Stimulated activated naive CD4-positive, alpha-beta T cell treated with Interleukin-2 at 50 U/mL for 16 hours (primary cell): ENCODE results near the gene NTSR1.

Experiments
- DNase-seq: peaks from one replicate; lab custom pipeline; 2025; lab: John Stamatoyannopoulos, UW

Gene NTSR1

DNA sequence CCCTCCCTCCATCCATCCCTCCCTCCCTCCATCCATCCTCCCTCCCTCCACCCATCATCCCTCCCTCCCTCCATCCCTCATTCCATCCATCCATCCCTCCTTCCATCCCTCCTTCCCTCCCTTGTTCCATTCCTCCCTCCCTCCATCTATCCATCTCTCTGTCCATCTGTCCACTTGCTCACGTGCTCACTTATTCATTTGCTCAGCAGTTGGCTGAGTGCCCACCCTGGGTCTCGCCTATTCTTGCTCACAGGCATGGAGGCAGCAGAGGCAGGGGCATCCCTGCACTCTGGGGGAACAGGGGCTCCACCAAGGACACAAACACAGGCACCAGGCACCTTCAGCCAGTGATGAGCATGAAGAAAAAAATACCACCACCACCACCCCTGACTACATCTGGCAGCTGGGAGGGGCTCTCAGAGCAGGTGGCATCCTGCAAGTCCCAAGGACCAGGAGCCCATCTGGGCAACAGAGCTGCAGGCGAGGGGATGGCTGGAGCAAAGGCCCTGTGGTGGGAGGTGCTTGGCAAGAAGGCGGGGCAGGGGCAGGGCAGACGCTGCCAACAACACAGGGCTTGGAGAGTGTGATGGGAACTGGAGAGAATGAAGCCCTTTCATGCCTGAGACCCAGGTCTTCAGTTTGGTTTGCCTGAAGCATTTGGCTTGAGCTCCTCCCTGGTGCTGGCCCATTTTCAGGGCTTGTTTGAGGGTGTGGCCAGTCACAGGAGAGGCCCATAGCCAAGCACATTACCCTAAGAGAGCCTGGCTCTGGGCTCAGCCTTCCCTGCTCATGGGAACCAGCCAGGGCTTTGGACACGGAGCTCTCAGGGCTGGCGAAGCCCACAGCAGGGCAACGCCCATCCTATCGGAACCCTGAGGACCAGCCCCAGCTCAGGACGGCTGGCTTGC, 47.4 kb downstream of the NTSR1 start:
- DNase-seq = no peak

DNA sequence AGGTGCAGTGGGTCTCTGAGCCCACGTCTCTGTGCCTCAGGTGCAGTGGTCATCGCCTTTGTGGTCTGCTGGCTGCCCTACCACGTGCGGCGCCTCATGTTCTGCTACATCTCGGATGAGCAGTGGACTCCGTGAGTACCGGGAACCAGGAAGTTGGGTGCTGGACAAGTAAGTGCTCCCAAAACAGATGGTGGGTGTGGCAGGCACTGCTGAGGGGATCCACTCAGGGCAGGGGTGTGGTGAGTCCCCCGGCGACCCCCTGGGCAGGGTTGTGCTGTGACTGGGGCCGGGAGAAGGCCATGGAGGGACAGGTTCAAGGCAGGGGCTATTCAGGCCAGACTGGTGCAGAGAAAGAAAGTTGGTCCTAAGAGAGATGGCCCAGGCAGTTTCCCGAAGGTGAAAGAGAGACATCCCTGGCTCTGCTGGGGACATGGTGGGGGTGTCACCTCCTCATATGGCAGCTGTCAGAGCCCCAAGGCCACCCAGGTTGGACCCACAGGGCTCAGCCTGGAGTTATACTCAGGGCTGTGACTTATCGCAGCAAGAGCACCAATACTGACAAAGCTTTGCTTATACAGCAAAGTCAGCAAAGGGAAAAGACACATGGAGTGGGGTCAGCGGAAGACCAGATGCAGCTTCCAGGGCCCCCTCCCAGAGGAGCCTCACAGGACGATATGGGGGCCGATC, 49.7 kb downstream of the NTSR1 start:
- DNase-seq = no peak

DNA sequence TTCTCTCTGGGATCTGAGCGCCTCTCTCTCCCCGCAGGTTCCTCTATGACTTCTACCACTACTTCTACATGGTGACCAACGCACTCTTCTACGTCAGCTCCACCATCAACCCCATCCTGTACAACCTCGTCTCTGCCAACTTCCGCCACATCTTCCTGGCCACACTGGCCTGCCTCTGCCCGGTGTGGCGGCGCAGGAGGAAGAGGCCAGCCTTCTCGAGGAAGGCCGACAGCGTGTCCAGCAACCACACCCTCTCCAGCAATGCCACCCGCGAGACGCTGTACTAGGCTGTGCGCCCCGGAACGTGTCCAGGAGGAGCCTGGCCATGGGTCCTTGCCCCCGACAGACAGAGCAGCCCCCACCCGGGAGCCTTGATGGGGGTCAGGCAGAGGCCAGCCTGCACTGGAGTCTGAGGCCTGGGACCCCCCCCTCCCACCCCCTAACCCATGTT, 51.4 kb downstream of the NTSR1 start:
- DNase-seq = no peak

DNA sequence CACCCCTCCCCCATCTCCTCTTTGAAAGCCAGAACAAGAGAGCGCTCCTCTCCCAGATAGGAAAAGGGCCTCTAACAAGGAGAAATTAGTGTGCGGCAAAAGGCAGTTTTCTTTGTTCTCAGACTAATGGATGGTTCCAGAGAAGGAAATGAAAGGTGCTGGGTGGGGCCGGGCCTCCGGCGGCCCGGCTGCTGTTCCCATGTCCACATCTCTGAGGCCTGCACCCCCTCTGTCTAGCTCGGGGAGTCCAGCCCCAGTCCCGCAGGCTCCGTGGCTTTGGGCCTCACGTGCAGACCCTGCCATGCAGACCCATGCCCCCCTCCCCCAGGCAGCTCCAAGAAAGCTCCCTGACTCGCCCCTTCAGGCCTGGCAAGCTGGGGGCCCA, 51.8 kb downstream of the NTSR1 start:
- DNase-seq = no peak

DNA sequence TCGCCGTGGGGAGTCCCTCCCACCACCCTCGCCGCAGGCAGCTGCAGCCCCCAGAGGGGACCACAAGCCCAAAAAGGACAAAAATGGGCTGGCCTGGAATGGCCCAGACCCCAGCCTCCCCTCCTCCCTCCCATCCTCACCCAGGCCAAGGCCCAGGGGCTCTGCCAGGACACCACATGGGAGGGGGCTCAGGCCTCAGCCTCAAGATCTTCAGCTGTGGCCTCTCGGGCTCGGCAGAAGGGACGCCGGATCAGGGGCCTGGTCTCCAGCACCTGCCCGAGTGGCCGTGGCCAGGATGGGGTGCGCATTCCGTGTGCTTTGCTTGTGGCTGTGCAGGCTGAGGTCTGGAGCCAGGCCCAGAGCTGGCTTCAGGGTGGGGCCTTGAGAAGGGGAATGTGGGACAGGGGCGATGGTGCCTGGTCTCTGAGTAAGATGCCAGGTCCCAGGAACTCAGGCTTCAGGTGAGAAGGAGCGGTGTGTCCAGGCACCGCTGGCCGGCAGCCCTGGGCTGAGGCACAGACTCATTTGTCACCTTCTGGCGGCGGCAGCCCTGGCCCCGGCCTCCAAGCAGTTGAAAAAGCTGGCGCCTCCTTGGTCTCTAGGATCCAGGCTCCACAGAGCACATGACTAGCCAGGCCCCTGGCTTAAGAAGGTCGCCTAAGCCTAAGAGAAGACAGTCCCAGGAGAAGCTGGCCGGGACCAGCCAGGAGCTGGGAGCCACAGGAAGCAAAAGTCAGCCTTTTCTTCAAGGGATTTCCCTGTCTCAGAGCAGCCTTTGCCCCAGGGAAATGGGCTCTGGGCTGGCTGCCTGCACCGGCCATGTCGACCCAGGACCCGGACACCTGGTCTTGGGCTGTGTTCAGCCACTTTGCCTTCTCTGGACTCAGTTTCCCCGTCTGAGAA, 52.5 kb downstream of the NTSR1 start:
- DNase-seq = no peak

DNA sequence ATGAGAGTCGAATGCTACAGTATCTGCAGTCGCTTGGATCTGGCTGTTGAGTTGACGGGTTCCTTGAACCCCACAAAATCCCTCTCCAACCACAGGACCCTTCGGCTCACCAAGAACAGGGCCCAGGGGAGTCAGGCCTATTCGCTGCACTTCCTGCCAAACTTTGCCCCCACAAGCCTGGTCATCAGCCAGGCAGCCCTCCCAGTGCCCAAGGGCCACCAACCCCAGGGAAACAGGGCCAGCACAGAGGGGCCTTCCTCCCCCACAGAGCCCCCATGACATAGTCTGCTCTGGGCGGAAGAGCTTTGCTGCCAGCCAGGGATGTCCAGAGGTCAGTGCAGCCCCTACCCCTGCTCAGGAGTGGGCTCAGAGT, 53.1 kb downstream of the NTSR1 start:
- DNase-seq = no peak

DNA sequence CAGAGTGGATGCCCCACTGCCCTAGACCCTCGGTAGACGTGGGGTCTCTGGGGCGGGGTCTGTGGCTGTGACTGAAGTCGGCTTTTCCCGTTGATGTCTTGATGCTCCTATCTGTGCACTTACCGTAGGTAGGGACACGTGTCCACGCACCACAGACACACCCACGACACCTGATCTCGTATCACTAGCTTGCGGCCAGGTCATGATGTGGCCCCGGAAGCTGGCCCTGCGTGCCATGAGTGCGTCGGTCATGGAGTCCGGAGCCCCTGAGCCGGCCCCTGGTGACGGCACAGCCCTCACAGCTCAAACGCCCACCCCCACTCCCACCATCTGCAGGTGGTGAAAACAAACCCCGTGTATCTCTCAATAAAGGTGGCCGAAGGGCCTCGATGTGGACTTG, 53.7 kb downstream of the NTSR1 start:
- DNase-seq = no peak

DNA sequence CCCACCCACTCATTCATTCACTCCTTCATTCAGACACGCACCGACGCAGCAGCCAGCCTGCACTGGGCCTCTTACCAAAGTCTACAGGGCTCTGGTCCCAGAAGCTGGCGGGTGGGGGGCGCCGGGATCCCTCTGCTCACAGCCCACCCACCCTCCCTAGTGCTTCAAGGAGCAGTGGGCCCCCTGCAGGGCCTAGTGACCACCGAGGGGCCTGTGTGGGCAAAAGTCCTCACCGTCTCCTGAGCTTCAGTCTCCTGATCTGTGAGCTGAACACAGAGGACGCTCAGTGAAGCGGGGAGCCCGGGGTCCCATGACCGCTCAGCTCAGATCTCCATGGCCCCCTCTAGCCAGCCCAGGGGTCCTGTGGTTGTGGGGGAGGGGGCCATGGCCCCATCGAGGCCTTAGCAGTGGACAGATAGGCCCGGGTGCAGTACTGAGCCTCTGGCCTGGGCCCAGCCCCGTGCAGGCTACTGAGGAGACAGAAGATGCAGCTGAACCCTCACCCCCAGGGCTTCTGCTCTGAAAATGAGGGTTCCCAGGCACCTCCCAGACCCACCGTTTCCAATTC, 54.2 kb downstream of the NTSR1 start:
- no peak for DNase-seq

DNA sequence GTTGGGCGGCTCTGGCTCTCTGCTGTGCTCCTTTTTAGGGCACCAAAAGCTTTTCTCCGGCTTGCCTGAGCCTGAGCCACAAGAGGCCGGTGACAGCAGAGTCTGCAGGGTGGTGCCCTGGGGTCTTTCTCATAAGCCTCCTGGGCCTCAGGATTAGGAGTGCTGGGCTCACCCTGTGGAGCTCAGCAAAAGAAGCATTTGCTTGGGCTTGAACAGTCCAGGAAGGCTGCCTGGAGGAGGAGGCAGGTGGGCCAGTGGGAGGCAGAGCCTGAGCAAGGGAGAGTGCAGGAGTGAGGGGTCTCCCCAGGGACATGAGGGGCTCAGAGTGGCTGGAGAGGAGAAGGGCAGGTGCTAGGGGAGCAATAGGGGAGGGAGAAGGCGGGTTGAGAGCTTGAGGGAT, 54.8 kb downstream of the NTSR1 start:
- no peak for DNase-seq

DNA sequence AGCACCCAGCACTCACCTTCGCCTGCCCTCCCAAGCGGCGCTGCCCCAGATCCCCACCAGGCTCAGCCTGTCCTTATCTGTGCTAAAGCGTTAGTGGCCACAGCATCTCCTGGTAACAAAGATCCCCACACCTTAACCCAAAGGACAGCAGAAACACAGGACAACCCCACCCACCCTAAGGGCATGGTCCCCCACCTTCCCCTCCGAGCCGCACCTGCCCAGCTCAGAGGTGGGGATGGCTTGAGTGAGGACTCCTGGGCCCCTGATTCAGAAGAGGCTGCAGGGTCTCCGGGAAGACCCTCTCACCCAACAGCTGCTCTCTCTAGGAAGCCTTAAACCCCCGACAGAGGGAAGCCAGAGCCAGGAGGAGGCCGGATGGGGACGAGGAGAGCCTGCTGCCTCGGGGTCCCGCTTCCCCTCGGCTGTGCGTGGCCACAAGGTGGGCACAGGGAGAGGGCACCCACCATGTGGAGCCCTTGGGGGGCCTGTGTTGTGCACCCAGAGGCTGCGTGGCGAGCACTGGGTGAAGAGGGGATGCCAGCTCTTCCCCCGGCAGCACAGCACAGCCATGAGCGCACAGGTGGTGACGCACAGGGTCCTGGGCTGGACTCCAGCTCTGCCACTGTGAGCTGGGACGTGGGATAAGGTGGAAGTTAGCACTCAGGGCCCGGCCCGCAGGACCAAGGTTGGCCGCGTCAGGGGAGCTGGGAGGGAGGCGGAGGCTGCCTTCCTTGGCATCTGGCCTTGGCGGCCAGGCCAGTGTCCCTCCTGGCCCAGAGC, 55.7 kb downstream of the NTSR1 start:
- no peak for DNase-seq

DNA sequence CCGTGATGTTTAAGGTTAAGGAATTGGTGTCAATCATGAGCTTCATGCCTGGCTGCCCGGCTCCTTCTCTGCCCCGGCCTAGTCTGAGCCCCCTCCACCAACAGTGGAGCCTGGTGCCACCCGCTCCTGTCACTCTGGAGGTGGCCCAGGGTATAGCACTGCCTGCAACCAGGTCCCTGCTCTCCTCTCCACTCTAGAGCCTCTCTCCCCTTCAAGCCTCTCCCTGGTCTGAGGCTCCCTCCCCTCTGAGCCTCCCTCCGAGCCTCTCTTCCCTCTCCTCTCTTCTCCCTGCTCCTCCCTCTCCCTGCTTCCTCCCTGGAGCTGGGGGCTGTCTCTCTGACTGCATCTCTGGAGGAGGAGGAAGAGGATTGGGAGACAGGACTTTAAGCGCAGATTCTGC, 56.4 kb downstream of the NTSR1 start:
- no peak for DNase-seq

DNA sequence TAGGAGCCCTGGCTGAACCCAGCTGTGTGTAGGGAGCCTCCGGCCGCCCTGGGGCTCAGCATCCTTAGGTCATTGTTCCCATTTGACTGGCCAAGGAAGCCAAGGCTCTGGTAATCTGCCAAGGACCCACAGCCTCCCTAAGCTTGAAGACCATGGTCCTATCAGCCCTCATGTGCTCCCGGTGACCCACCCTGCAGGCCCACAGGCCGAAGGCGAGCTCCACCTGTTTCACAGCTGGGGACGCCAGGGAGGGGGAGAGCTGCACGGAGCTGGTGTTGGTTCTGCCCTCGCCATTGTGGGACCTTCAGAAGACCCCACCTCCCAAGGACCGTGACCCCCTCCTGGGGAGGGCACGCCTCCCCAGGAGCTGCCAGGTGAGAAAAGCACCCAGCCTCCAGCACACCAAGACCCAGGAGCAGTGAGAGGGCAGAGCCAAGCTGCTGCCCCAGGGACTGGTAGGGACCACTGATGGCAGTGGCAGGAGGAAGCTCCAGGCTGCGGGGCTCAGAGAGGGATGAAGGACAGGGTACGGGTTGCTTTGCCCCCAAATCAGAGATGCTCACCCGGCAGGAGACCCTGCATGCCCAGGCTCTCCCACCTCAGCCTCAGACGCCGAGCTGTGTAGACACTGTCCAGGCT, 56.9 kb downstream of the NTSR1 start:
- no peak for DNase-seq

DNA sequence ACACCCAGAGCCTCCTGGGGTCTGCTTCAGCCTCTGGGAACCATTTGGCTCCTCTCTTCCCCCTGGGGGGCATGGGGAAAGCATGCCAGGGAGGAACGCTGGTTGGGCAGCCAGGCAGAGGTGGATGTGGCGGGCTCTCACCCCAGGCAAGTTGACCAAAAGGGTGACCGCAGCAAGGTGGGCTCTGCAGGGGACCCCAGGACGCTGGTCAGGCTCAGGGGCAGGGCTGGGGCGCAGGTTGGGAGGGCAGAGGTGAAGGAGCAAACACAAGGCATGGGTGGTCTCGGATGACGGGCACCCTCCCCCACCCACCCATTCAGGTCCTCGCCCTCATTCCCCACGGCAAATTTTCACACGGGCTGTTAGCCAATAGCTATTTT, 57.4 kb downstream of the NTSR1 start:
- DNase-seq = no peak

DNA sequence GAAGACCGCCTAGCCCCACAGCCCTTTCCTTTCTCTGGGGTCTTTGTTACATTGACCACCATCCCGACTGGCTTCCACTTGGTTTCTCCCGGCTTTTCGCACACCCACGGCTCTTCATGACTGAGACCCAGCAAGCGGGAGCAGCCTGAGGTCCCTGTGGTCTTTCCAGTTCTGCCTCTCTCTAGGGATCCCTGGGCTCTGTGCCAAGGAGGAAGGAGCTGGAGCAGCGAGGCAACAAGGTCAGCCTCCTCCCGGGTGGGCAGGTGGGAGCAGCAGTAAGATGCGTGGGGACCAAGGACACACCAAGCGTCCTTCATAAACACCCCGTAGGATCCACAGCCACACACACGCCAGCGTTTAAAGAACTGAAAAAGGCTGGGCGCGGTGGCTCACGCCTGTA, 58.1 kb downstream of the NTSR1 start:
- DNase-seq = no peak

DNA sequence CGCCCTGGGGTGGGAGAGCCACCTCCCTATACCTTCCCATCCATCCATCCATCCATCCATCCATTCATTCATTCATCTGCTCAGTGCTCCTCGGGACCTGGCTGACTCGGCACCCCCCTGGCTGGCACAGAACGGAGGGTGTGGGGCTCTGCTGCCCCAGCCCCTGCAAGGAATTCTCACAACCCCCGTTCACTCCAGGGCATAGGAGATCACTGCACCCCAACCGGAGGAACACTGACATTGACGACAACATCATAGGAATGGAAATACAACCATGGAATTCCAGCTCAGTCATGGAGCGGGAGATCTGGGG, 59.6 kb downstream of the NTSR1 start:
- no peak for DNase-seq

DNA sequence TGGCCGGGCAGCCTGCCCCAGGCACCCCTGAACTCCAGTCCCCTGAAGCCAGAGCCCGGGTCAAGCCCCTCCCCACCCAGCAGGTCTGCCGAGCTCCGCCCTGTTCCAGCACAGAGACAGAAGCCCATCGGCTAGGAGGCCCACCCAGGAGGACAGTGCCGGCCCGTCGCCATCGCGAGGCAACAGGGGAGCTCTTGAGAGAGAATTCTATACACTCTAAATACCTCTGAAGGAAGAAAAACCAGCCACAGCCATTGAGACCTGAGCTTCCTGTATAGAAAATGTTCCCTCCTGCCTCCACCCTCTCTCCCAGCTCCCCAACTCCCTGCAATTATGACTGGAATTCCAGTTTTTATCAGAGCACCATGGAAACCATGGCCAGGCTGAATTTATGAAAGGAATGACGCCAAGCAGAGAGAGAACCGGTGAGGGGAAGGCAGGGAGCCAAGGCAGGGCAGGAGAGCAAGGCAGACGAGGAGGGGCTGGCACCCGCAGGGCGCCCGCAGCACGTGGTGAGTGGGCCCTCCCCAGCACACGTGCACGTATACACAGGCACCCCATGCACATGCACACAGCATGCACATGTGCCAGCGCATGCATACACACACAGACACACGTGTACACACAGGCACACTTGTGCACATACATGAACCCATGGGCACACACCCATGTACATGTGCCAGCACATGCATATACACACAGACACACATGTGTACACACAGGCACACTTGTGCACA, 60.1 kb downstream of the NTSR1 start:
- DNase-seq = no peak

DNA sequence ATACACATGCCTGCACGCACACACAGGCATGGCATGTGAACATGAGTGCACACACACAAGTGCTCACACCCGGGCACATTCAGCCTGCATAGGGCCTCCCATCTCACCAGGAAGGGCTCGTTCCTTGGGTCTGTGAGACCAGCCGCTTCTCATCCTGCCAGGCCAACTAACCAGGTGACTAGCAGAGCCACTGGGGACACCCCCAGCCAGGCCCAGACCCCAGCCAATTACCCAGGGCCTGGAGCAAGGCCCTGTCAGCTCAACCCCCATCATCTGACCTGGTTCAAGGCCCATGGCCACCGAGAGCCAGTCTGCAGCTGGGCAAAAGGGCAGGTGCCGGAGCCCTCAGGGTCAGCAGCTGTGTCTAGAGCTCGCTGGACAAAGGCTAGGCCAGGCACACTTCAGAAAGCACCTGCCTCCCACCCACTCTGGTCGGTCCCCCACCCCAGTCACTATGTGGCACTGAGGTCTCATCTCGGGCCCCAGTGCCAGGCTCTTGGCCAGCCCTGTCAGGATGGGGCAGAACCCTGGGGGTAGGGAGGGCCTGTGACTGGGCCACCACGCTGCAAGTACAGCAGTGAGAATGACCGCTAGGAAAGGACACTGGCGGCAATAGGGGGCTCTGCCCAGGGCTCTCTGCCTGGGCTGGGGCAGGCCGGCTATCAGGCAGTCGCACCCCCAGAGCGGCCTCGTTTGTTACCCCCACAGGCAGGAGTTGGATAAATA, 60.9 kb downstream of the NTSR1 start:
- DNase-seq = no peak

DNA sequence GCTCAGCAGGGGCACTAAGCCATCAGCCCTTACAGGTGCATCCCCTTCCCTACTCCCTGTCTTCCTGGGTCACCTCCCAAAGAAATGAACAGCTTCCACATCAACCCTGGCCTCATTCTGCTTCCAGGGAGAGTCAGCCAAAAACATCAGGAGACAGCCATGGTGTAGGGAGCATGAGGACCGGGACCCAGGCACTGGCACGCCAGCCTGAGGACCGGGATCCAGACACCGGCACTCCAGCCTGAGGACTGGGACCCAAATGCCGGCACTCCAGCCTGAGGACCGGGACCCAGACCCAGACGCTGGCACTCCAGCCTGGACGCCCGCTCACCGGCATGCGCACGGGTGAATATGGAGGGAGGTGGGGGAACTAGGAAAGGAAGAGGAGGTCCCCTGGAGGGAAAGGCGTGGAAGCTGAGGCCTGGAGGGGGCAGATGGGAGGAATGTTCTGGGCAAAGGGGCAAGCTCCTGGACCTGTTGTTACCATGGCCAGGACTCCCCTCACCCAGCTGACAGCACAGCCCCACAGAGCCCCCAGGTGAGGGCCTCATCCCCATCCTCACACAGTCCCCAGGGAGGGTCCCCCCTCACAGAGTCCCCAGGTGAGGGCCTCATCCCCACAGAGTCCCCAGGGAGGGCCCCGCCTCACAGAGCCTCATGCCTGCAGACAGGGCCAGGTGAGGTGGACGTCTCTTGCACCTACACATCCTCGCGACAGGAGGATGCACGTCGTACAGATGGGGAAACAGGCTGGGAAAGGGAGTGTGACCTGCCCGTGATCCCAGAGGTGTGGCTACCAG, 61.7 kb downstream of the NTSR1 start:
- no peak for DNase-seq

DNA sequence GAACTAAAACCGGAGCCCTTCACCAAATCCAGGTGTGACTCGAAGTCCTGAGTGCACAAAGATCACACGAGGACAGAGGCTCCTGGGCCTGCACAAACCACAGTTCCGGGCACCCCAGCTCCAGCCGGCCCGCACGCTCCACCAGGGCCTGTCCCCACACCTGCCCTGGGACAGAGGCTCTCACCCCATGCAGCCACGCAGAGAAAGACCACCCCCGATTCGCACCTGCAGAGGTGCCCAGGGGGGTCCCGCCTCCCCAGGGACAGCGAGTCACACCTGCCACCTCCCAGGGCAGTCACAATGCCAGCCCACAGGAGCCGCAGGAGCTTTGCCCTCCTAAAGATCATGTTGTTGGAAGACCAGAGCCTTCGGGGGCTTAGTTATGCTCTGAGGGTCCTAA, 62.3 kb downstream of the NTSR1 start:
- no peak for DNase-seq
